ENCODE results near the gene APCDD1L. TPM values are rescaled to one million over a fixed set of nuclear protein-coding genes. Genes with fewer than 3 reads are reported as not detected.

Gene APCDD1L
- total RNA-seq, 1 experiment from 2014 or later, result not detected

GRCh38 chr20:58475466-58475865 is 39.7 kb downstream of the APCDD1L start:
- Histone ChIP-seq H3K27me3 (no peaks in the 10 kb centered on the region), H3K36me3 (no peaks in the 10 kb centered on the region), H3K9me3 (replicated peaks) (no peaks in the 10 kb centered on the region), H3K4me1 (no peaks in the 10 kb centered on the region), H3K27ac (no peak overlapping the region), H3K4me3 (no peak overlapping the region)
- no peak for DNase-seq

- no peaks in the 10 kb centered on the region for H3K36me3 ChIP-seq
- no peaks in the 10 kb centered on the region for H3K27me3 ChIP-seq
- no peak overlapping the region for H3K27ac ChIP-seq
- no peak for DNase-seq
- H3K9me3 ChIP-seq (replicated peaks), result no peaks in the 10 kb centered on the region
- no peak overlapping the region for H3K4me3 ChIP-seq
- H3K4me1 ChIP-seq, result no peaks in the 10 kb centered on the region
These were observed 41.5 kb downstream of the APCDD1L start for GRCh38 chr20:58473453-58474425.

- Histone ChIP-seq H3K9me3 (replicated peaks) (no peaks in the 10 kb centered on the region), H3K36me3 (no peaks in the 10 kb centered on the region), H3K27ac (no peak overlapping the region), H3K4me1 (no peaks in the 10 kb centered on the region), H3K27me3 (no peaks in the 10 kb centered on the region), H3K4me3 (no peak overlapping the region)
- no peak for DNase-seq
These were observed 42.8 kb downstream of the APCDD1L start for GRCh38 chr20:58472273-58473018.

GRCh38 chr20:58471193-58472164 is 43.7 kb downstream of the APCDD1L start:
- Histone ChIP-seq H3K4me3 (no peak overlapping the region), H3K36me3 (no peaks in the 10 kb centered on the region), H3K4me1 (no peaks in the 10 kb centered on the region), H3K9me3 (replicated peaks) (no peaks in the 10 kb centered on the region), H3K27ac (no peak overlapping the region), H3K27me3 (no peaks in the 10 kb centered on the region)
- no peak for DNase-seq

GRCh38 chr20:58470336-58471192 is 44.6 kb downstream of the APCDD1L start:
- Histone ChIP-seq H3K4me3 (no peak overlapping the region), H3K9me3 (replicated peaks) (no peaks in the 10 kb centered on the region), H3K4me1 (no peaks in the 10 kb centered on the region), H3K27me3 (no peaks in the 10 kb centered on the region), H3K27ac (no peak overlapping the region), H3K36me3 (no peaks in the 10 kb centered on the region)
- no peak for DNase-seq

GRCh38 chr20:58469616-58470015 is 45.6 kb downstream of the APCDD1L start:
- H3K27ac ChIP-seq, result no peak overlapping the region
- H3K9me3 ChIP-seq (replicated peaks), result no peaks in the 10 kb centered on the region
- H3K36me3 ChIP-seq, result no peaks in the 10 kb centered on the region
- no peaks in the 10 kb centered on the region for H3K4me1 ChIP-seq
- no peak for DNase-seq
- no peaks in the 10 kb centered on the region for H3K27me3 ChIP-seq
- H3K4me3 ChIP-seq, result no peak overlapping the region

- DNase-seq, result no peak
- no peak overlapping the region for H3K4me3 ChIP-seq
- H3K4me1 ChIP-seq, result no peaks in the 10 kb centered on the region
- H3K9me3 ChIP-seq (replicated peaks), result no peaks in the 10 kb centered on the region
- no peak overlapping the region for H3K27ac ChIP-seq
- H3K36me3 ChIP-seq, result no peaks in the 10 kb centered on the region
- H3K27me3 ChIP-seq, result no peaks in the 10 kb centered on the region
These were observed 47.3 kb downstream of the APCDD1L start for GRCh38 chr20:58467572-58468527.

GRCh38 chr20:58466729-58467571 is 48.2 kb downstream of the APCDD1L start:
- DNase-seq, result no peak
- Histone ChIP-seq H3K9me3 (replicated peaks) (no peaks in the 10 kb centered on the region), H3K36me3 (no peaks in the 10 kb centered on the region), H3K4me1 (no peaks in the 10 kb centered on the region), H3K27me3 (no peaks in the 10 kb centered on the region), H3K27ac (no peak overlapping the region), H3K4me3 (no peak overlapping the region)

GRCh38 chr20:58466095-58466708 is 49.0 kb downstream of the APCDD1L start:
- no peak overlapping the region for H3K27ac ChIP-seq
- H3K27me3 ChIP-seq, result no peaks in the 10 kb centered on the region
- no peaks in the 10 kb centered on the region for H3K9me3 ChIP-seq (replicated peaks)
- DNase-seq, result no peak
- H3K4me3 ChIP-seq, result no peak overlapping the region
- H3K4me1 ChIP-seq, result no peaks in the 10 kb centered on the region
- H3K36me3 ChIP-seq, result no peaks in the 10 kb centered on the region

- Histone ChIP-seq H3K27me3 (no peaks in the 10 kb centered on the region), H3K4me3 (no peak overlapping the region), H3K9me3 (replicated peaks) (no peaks in the 10 kb centered on the region), H3K27ac (no peak overlapping the region), H3K4me1 (no peaks in the 10 kb centered on the region), H3K36me3 (no peaks in the 10 kb centered on the region)
- DNase-seq, result no peak
These were observed 50.4 kb downstream of the APCDD1L start for GRCh38 chr20:58464838-58465237.

GRCh38 chr20:58463256-58463655 is 51.9 kb downstream of the APCDD1L start:
- Histone ChIP-seq H3K9me3 (replicated peaks) (no peaks in the 10 kb centered on the region), H3K4me3 (no peak overlapping the region), H3K4me1 (no peaks in the 10 kb centered on the region), H3K27me3 (no peaks in the 10 kb centered on the region), H3K27ac (no peak overlapping the region), H3K36me3 (no peaks in the 10 kb centered on the region)
- no peak for DNase-seq

- no peak overlapping the region for H3K4me3 ChIP-seq
- no peak for DNase-seq
- H3K27me3 ChIP-seq, result no peaks in the 10 kb centered on the region
- H3K9me3 ChIP-seq (replicated peaks), result no peaks in the 10 kb centered on the region
- no peaks in the 10 kb centered on the region for H3K36me3 ChIP-seq
- H3K27ac ChIP-seq, result no peak overlapping the region
- H3K4me1 ChIP-seq, result no peaks in the 10 kb centered on the region
These were observed 53.3 kb downstream of the APCDD1L start for GRCh38 chr20:58461899-58462298.
